GM23248 (cell line): Measurements from ENCODE around the gene PTPRE. TPM values are rescaled to one million over a fixed set of nuclear protein-coding genes. Genes with fewer than 3 reads are reported as not detected.

Source experiments
- DNase-seq: peaks from one replicate; pipeline ENCODE4 v3.0.0-alpha.2; 2015
- H2AFZ ChIP-seq: fragments of 200-600 bp; sonication (generic); 2 replicates; pipeline ENCODE4 v1.6.1; 2016; ENCODE audit warnings: antibody characterized with exemption
- H3F3A ChIP-seq: fragments of 200-600 bp; sonication (generic); 2 replicates; pipeline ENCODE4 v1.6.1; 2016; ENCODE audit warnings: mild to moderate bottlenecking, antibody characterized with exemption, mixed run types; ENCODE audit not compliant: insufficient read depth
- H3K27ac ChIP-seq: fragments of 200-600 bp; sonication (generic); 2 replicates; pipeline ENCODE4 v1.5.1; 2016; ENCODE audit warnings: mild to moderate bottlenecking
- H3K27me3 ChIP-seq: fragments of 200-600 bp; sonication (generic); replicated peaks from 2 replicates; pipeline ENCODE4 v1.6.1; 2016; ENCODE audit warnings: mild to moderate bottlenecking; ENCODE audit not compliant: insufficient read depth
- H3K36me3 ChIP-seq: fragments of 200-600 bp; sonication (generic); 2 replicates; pipeline ENCODE4 v1.6.1; 2016; ENCODE audit warnings: low read depth, mild to moderate bottlenecking
- H3K4me1 ChIP-seq: fragments of 200-600 bp; sonication (generic); 2 replicates; pipeline ENCODE4 v1.6.1; 2016; ENCODE audit warnings: mild to moderate bottlenecking; ENCODE audit not compliant: insufficient read depth
- H3K4me2 ChIP-seq: fragments of 200-600 bp; sonication (generic); one replicate; pipeline ENCODE4 v1.6.1; 2016; ENCODE audit warnings: mild to moderate bottlenecking; ENCODE audit not compliant: unreplicated experiment
- H3K4me3 ChIP-seq: fragments of 200-600 bp; sonication (generic); 2 replicates; pipeline ENCODE4 v1.5.1; 2016; ENCODE audit warnings: mild to moderate bottlenecking
- H3K79me2 ChIP-seq: fragments of 200-600 bp; sonication (generic); 2 replicates; pipeline ENCODE4 v1.6.1; 2016; ENCODE audit warnings: mild to moderate bottlenecking; ENCODE audit not compliant: insufficient read depth
- H3K9ac ChIP-seq: fragments of 200-600 bp; sonication (generic); 2 replicates; pipeline ENCODE4 v1.6.1; 2016; ENCODE audit warnings: mild to moderate bottlenecking
- H3K9me2 ChIP-seq: fragments of 200-600 bp; sonication (generic); 2 replicates; pipeline ENCODE4 v1.6.1; 2016; ENCODE audit warnings: mixed run types, mild to moderate bottlenecking, moderate library complexity; ENCODE audit not compliant: insufficient read depth
- H3K9me3 ChIP-seq: fragments of 200-600 bp; sonication (generic); one replicate; pipeline ENCODE4 v1.6.1; 2017; ENCODE audit warnings: low read depth
- H4K20me1 ChIP-seq: fragments of 200-600 bp; sonication (generic); 2 replicates; pipeline ENCODE4 v1.6.0; 2016; ENCODE audit not compliant: insufficient read depth
- EZH2 ChIP-seq: fragments of 200-600 bp; sonication (generic); IDR thresholded peaks from 2 replicates; pipeline ENCODE4 v1.6.1; 2018; ENCODE audit warnings: antibody characterized with exemption, mild to moderate bottlenecking; ENCODE audit not compliant: insufficient read depth, poor library complexity, severe bottlenecking
- EZH2phosphoT487 ChIP-seq: fragments of 200-600 bp; sonication (generic); IDR thresholded peaks from 2 replicates; pipeline ENCODE4 v1.6.1; 2018; ENCODE audit warnings: antibody characterized with exemption, moderate library complexity, mild to moderate bottlenecking, low read depth; ENCODE audit not compliant: insufficient read depth
- WGBS, 2 experiments: methylation state at CpG; one replicate each; pipeline ENCODE4 v1.1.6; 2015 to 2017; ENCODE audit warnings: low lambda C conversion rate in 2 of 2, low coverage in 1 of 2; ENCODE audit errors: missing lambda C conversion rate in 2 of 2; 5-methylcytosine and 5-hydroxymethylcytosine counted together
- in situ Hi-C: fragments of 300-500 bp; cut with MboI; formaldehyde crosslinking; loops from 2 replicates; pipeline ENCODE4 v1.15.0; 2020
- polyA plus RNA-seq: library from polyadenylated mRNA; unstranded; fragments of >200 nt; fragmentation: Nextera tagmentation; extraction: Ambion mirVana; gene quantifications from 2 replicates; pipeline ENCODE4 v1.2.1, GENCODE V29; 2016
- total RNA-seq: library from RNA; depleted of rRNA; stranded (reverse); fragments of >200 nt; shearing (Covaris generic); gene quantifications from 2 replicates; pipeline ENCODE4 v1.2.3, GENCODE V29; 2014

The PTPRE gene
- total and polyA plus RNA-seq, 2 experiments from 2014 or later = 2.7 to 4.7 TPM

GRCh38 chr10:127928021-127928806 is 21.3 kb downstream of the PTPRE start:
- Histone ChIP-seq H3K27me3 (no peaks in the 10 kb centered on the region), H3K9me2 (no peaks in the 10 kb centered on the region), H3K4me2 (peak overlapping the region; percentile 56), H3K27ac (peak overlapping the region; percentile 17; the same call in 1 of the 2 replicates), H3K4me1 (peaks cover 15% of the 10 kb centered on the region), H3F3A (peaks cover 4% of the 10 kb centered on the region; the same call in 1 of the 2 replicates), H3K9me3 (no peaks in the 10 kb centered on the region), H3K4me3 (0 out of 2 replicates have a peak overlapping the region, but pooled peaks have one; percentile 11), H3K36me3 (no peaks in the 10 kb centered on the region), H3K79me2 (peaks cover 22% of the 10 kb centered on the region), H4K20me1 (no peaks in the 10 kb centered on the region), H3K9ac (peak overlapping the region; percentile 27; the same call in 1 of the 2 replicates), H2AFZ (peak overlapping the region; percentile 51)
- TF ChIP-seq EZH2 (no peak), EZH2phosphoT487 (no peak)
- DNase-seq = peak; percentile 77
- in situ Hi-C loops = no loop called here
- 42% methylated on average over 10 of the region's 10 CpGs for WGBS, 2 experiments

GRCh38 chr10:127932521-127933270 is 25.8 kb downstream of the PTPRE start:
- Histone ChIP-seq H2AFZ (no peak overlapping the region), H3K4me1 (peaks cover 14% of the 10 kb centered on the region; the same call in 1 of the 2 replicates), H3K4me2 (no peak overlapping the region), H4K20me1 (no peaks in the 10 kb centered on the region), H3K9ac (no peak overlapping the region), H3K36me3 (no peaks in the 10 kb centered on the region), H3K27me3 (no peaks in the 10 kb centered on the region), H3K9me2 (no peaks in the 10 kb centered on the region), H3K4me3 (no peak overlapping the region), H3K9me3 (no peaks in the 10 kb centered on the region), H3F3A (peaks cover 4% of the 10 kb centered on the region; the same call in 1 of the 2 replicates), H3K27ac (no peak overlapping the region), H3K79me2 (peaks cover 11% of the 10 kb centered on the region)
- WGBS, 2 experiments = 83 to 86% methylated on average over 15 of the region's 15 CpGs
- in situ Hi-C loops = no loop called here
- TF ChIP-seq EZH2phosphoT487 = no peak
- TF ChIP-seq EZH2 = no peak
- no peak for DNase-seq

- Histone ChIP-seq H3K9me2 (no peaks in the 10 kb centered on the region), H3K27me3 (no peaks in the 10 kb centered on the region), H2AFZ (no peak overlapping the region), H3K36me3 (no peaks in the 10 kb centered on the region), H3K27ac (no peak overlapping the region), H3K9me3 (no peaks in the 10 kb centered on the region), H3K79me2 (peaks cover 11% of the 10 kb centered on the region), H3K4me1 (peaks cover 9% of the 10 kb centered on the region; the same call in 1 of the 2 replicates), H3K4me2 (no peak overlapping the region), H3K9ac (no peak overlapping the region), H3K4me3 (no peak overlapping the region), H3F3A (peaks cover 2% of the 10 kb centered on the region; the same call in 1 of the 2 replicates), H4K20me1 (no peaks in the 10 kb centered on the region)
- in situ Hi-C loops = no loop called here
- TF ChIP-seq EZH2 = no peak
- no peak for TF ChIP-seq EZH2phosphoT487
- 62 to 72% methylated on average over 5 of the region's 5 CpGs for WGBS, 2 experiments
- no peak for DNase-seq
Observed at GRCh38 chr10:127933271-127933670, 26.4 kb downstream of the PTPRE start.

GRCh38 chr10:127934383-127934782 is 27.5 kb downstream of the PTPRE start:
- peaks cover 5% of the 10 kb centered on the region; the same call in 1 of the 2 replicates for H3K79me2 ChIP-seq
- no peak overlapping the region for H3K27ac ChIP-seq
- in situ Hi-C loops = no loop called here
- H3K4me2 ChIP-seq = no peak overlapping the region
- no peaks in the 10 kb centered on the region for H3K9me2 ChIP-seq
- H3K4me3 ChIP-seq = no peak overlapping the region
- TF ChIP-seq EZH2phosphoT487 (no peak), EZH2 (no peak)
- no peaks in the 10 kb centered on the region for H3K9me3 ChIP-seq
- 89 to 90% methylated on average over 14 of the region's 14 CpGs for WGBS, 2 experiments
- no peak overlapping the region for H3K9ac ChIP-seq
- peaks cover 6% of the 10 kb centered on the region; the same call in 1 of the 2 replicates for H3K4me1 ChIP-seq
- no peaks in the 10 kb centered on the region for H3K36me3 ChIP-seq
- DNase-seq = no peak
- no peaks in the 10 kb centered on the region for H3K27me3 ChIP-seq
- no peak overlapping the region for H2AFZ ChIP-seq
- H3F3A ChIP-seq = no peaks in the 10 kb centered on the region
- no peaks in the 10 kb centered on the region for H4K20me1 ChIP-seq
